T follicular helper cell (primary cell): Measurements from ENCODE around the gene ARPP19.
"Not testable (repeated sequence)": the region's sequence is repeated elsewhere in the genome, so short reads cannot be mapped to it uniquely, and the experiment has no call there.

ENCODE experiments used
- DNase-seq: peaks from one replicate; pipeline ENCODE4 v3.0.0-alpha.2; 2020; ENCODE audit warnings: low read depth

The ARPP19 gene

GRCh38 chr15:52551762-52552161 is 17.1 kb downstream of the ARPP19 start:
- DNase-seq = no peak

GRCh38 chr15:52551186-52551585 is 17.6 kb downstream of the ARPP19 start:
- DNase-seq = not testable (repeated sequence)

GRCh38 chr15:52546031-52546751 is 22.6 kb downstream of the ARPP19 start:
- DNase-seq = no peak

- DNase-seq = no peak
These were observed 28.3 kb downstream of the ARPP19 start for GRCh38 chr15:52540374-52541012.

GRCh38 chr15:52537459-52537858 is 31.4 kb downstream of the ARPP19 start:
- DNase-seq = no peak

- no peak for DNase-seq
These were observed 36.4 kb downstream of the ARPP19 start for GRCh38 chr15:52532427-52532826.

- DNase-seq = no peak
These were observed 38.9 kb downstream of the ARPP19 start for GRCh38 chr15:52529940-52530339.

- DNase-seq = no peak
These were observed 39.4 kb downstream of the ARPP19 start for GRCh38 chr15:52529341-52529924.

GRCh38 chr15:52528564-52529340 is 40.1 kb downstream of the ARPP19 start, which contains the start of gene MYO5A:
Gene MYO5A (minus strand): TSS chr15:52528880. CDS start chr15:52528806, 74 bp downstream.
- DNase-seq = peak; percentile 75

- peak; percentile 14 for DNase-seq
These were observed 40.8 kb downstream of the ARPP19 start for GRCh38 chr15:52527911-52528563.

- DNase-seq = no peak
These were observed 41.5 kb downstream of the ARPP19 start for GRCh38 chr15:52527196-52527910.

- no peak for DNase-seq
These were observed 44.4 kb downstream of the ARPP19 start for GRCh38 chr15:52524223-52525136.

- no peak for DNase-seq
These were observed 45.2 kb downstream of the ARPP19 start for GRCh38 chr15:52523647-52524046.

- DNase-seq = no peak
These were observed 45.6 kb downstream of the ARPP19 start for GRCh38 chr15:52523192-52523591.

GRCh38 chr15:52521682-52522081 is 47.1 kb downstream of the ARPP19 start:
- DNase-seq = no peak

- no peak for DNase-seq
These were observed 48.4 kb downstream of the ARPP19 start for GRCh38 chr15:52520421-52520820.

- DNase-seq = no peak
These were observed 50.1 kb downstream of the ARPP19 start for GRCh38 chr15:52518487-52519371.

GRCh38 chr15:52517014-52517413 is 51.8 kb downstream of the ARPP19 start:
- DNase-seq = no peak

GRCh38 chr15:52515343-52515742 is 53.5 kb downstream of the ARPP19 start:
- no peak for DNase-seq
